NCI-H2196 treated with DMSO at 0.1 percent for 48 hours (cell line): ENCODE results near the gene DGKA.
"Not testable (repeated sequence)": the region's sequence is repeated elsewhere in the genome, so short reads cannot be mapped to it uniquely, and the experiment has no call there.

Experiments
- DNase-seq: peaks from one replicate; lab custom pipeline; 2025; ENCODE audit not compliant: unreplicated experiment; lab: John Stamatoyannopoulos, UW

Gene DGKA

DNA sequence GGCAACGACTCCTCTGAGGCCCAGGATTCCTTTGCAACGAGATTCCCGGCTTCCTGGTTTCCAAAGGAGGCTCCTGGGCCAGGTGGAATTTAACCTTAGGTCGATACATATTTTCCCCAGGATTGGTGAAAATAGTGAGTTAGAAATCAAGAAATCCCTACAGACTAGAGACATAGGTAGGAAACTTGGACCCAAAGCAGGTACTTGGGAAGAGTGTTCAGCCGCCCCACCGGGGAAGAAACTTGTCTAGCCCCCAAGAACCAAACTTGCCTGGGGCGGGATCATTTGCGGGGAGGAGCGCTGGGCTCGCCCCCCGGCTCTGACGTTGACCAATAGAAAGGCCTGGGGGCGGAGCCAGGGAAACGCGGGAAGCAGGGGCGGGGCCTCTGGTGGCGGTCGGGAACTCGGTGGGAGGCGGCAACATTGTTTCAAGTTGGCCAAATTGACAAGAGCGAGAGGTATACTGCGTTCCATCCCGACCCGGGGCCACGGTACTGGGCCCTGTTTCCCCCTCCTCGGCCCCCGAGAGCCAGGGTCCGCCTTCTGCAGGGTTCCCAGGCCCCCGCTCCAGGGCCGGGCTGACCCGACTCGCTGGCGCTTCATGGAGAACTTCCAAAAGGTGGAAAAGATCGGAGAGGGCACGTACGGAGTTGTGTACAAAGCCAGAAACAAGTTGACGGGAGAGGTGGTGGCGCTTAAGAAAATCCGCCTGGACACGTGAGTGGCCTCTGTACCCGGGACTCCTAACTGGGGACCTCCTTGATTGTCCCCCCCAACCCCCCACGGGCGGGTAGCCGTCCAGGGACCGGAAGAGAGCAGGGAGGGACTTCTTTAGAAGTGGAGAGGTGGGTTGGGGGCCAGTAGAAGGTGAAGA lies 35.7 kb downstream of the DGKA start, which contains the start of gene CDK2:
Gene CDK2, plus strand, starts transcription at position 423 of the 874 bp plus-strand sequence. Its CDS starts 179 bp downstream, at position 602.
- DNase-seq: peak; percentile 72

DNA sequence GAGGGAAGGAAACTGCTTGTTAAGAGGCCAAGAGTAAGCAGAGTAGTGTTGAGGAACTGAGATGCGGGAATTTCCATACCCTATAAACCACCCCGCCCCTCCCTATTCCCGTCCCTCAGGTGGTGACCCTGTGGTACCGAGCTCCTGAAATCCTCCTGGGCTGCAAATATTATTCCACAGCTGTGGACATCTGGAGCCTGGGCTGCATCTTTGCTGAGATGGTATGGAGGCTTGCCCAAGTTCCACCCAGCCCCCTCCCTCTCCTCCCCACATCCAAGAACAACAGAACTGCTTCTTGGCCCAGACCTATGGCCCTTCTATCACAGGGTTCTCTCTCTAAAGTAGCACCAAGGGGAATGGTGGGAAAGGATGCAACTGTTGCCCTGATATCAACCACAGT lies 38.4 kb downstream of the DGKA start:
- no peak for DNase-seq

DNA sequence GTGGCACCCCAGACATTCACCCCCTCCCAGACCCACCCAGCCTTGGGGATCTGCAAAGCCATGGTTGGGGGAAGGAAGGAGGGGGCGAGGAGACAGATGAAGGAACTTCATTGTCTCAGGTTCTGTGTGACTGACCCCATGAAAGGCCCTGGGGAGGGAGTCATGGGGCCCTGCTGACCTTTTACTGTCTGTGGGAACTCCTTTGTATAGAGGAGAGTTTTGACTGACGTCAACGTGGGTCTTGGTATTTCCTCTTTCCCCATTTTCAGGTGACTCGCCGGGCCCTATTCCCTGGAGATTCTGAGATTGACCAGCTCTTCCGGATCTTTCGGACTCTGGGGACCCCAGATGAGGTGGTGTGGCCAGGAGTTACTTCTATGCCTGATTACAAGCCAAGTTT lies 39.8 kb downstream of the DGKA start:
- DNase-seq: no peak

DNA sequence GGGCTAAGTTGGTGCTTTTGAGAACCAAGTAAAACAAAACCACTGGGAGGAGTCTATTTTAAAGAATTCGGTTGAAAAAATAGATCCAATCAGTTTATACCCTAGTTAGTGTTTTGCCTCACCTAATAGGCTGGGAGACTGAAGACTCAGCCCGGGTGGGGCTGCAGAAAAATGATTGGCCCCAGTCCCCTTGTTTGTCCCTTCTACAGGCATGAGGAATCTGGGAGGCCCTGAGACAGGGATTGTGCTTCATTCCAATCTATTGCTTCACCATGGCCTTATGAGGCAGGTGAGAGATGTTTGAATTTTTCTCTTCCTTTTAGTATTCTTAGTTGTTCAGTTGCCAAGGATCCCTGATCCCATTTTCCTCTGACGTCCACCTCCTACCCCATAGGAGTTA lies 41.1 kb downstream of the DGKA start:
- DNase-seq: no peak

DNA sequence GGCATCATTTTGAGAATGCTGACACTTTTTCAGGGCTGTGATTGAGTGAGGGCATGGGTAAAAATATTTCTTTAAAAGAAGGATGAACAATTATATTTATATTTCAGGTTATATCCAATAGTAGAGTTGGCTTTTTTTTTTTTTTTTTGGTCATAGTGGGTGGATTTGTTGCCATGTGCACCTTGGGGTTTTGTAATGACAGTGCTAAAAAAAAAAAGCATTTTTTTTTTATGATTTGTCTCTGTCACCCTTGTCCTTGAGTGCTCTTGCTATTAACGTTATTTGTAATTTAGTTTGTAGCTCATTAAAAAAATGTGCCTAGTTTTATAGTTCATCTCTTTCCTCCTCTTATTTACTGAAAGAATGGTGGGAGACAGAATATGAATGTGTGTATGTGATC lies 41.5 kb downstream of the DGKA start:
- no peak for DNase-seq

DNA sequence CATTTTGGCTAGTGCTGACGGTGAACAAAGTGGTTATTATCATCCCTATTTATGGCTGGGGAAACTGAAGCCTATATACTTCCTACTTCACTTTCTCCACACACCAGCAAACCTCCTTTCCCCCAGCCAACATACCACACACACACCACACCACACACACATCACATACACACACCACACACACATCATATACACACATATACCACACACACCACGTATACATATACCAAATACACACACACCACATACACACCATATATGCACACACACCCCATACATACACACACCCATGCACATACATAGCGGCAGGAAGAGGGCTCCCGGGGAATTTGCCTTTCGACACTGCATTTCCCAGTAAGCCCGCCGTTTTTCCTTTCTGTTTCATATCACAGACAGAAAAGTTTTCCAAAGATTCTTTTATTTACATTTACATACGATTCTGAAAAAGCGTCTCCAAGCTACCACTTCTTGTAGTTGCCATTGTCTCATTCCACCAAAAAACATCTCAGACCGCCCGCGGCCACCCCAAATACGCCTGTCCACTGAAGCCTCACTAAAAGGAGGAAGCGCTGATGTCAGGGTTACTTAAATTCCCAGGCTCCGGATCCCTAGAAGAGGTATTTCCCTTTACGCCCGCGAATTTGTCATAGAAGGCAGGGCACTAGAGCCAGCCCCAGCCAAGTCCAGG lies 42.1 kb downstream of the DGKA start:
- no peak for DNase-seq

DNA sequence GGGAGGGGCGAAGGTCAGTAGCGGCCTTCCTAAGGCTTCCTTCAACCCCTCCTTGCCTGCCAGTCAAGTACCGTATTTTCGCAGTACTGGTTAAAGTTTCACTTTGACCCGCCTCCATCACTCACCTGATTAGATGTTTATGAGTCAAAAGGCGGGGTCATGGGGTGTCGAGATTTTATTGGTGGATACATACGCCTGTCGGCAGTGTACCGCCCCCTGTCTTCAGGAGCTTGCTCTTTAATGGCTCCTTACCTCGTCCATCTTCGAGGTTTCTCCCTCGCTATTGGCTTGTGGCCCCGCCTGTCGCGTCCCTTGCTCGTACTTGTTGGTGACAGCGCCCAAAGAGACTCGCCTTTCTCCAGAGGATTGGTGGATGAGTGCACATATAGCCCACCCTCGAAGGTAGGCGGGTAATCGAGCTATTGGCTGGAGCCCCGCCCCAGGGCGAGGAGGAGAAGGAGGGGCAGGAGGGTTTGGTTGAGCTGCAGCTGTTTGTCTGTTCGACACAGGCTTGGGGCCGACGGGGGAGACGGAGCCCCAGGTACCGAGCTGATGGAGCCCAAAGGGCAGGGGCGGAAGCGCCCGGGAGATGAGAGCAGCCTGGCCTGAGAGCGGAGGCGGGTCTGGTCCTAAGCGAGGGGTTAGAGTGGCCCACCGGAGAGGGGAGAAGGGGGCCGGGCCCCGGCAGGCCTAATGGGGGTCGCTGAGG lies 42.8 kb downstream of the DGKA start, which contains the start of gene RAB5B:
Gene RAB5B, plus strand, starts transcription at position 480 of the 709 bp plus-strand sequence. CDS start 12,883 bp downstream, outside the sequence.
- DNase-seq: peak; percentile 100

DNA sequence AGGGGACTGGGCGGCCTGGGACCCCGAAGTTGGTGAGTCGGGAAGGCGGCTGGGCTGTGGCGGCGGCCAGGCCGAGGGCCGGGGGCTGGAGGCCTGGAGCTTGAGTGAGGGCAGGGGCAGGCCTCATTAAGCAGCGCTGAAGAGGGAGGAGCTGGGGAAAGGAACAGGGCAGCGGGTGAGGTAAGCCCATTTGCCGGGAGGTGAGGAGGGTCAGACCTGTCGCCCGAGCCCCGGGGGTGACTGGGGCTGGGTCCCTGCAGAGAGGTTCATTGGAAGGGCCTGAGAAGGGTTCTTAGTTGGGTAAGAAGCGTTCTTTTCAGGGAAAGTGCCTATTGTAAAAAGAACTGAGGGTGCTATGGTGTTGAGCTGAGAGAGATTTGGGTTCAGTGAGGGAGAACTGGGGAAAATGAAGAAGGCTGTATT lies 43.4 kb downstream of the DGKA start:
- no peak for DNase-seq

DNA sequence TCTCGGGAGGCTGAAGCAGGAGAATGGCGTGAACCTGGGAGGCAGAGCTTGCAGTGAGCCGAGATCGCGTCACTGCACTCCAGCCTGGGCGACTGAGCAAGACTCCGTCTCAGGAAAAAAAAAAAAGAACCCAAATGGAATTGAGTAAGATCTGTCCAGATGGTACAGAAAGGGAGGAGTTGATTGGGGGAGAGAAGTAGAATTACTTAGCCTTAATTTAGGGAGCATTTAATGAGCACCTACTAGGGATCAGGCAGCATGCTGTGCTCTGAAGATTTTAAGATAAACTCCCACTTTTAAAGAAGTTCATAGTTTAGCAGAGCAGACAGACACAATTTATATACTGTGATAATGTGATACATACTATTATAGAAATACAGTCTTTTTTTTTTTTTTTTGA lies 47.4 kb downstream of the DGKA start:
- no peak for DNase-seq

DNA sequence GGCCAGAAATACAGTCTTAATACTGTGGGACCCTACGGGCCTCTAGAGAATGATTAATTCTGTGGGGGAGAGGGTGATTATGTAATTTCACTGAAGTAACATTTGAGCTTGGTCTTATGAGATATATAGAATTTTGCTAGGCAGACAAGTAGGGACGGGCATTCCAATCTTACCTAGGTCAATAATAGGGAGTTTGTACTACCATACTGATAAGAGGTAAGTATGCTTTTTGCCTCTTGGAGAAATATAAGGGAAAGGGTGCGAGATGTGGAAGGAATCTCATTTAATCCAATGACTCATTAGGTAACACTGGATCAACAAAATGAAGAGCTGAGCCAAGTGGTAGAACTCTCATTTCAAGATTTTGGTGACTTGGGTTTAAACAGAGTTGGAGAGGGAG lies 48.1 kb downstream of the DGKA start:
- no peak for DNase-seq

DNA sequence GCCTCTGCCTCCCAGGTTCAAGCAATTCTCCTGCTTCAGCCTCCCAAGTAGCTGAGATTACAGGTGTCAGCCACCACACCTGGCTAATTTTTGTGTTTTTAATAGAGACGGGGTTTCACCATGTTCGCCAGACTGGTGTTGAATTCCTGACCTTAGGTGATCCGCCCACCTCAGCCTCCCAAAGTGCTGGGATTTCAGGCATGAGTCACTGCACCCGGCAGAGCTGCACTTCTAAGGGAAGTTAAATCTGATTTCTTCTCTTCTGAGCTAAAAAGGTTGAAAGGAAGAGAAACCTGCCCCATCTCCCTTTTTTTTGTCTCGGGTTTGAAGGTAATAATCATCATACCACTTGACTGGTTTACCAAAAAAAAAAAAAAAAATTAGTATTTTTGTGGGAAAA lies 50.9 kb downstream of the DGKA start:
- not testable (repeated sequence) for DNase-seq

DNA sequence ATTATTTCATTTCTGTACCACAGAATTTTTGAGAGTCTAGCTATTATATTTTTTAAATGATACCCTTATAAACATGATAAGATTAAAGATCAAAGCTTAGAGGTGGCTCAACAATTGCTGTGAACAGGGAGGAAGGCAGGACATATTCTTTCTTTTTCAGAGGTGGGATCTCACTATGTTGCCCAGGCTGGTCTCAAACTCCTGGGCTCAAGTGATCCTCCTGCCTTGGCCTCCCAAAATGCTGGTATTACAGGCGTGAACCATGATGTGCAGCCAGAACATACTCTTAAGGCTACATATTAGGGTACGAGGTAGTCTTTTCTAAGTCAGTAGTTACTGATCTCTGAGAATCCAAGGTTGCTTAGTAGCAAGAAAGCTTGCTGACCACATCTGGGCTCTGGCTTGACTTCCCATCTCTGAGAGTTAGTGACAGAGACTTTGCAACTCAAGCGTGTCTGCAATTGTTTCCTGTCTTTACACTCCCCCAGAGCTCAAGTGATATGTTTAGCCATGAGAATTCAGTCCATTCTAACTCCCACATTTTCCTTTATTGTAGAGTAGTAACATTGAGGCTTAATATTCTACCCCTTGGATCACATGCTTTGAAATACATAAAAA lies 51.5 kb downstream of the DGKA start:
- no peak for DNase-seq

DNA sequence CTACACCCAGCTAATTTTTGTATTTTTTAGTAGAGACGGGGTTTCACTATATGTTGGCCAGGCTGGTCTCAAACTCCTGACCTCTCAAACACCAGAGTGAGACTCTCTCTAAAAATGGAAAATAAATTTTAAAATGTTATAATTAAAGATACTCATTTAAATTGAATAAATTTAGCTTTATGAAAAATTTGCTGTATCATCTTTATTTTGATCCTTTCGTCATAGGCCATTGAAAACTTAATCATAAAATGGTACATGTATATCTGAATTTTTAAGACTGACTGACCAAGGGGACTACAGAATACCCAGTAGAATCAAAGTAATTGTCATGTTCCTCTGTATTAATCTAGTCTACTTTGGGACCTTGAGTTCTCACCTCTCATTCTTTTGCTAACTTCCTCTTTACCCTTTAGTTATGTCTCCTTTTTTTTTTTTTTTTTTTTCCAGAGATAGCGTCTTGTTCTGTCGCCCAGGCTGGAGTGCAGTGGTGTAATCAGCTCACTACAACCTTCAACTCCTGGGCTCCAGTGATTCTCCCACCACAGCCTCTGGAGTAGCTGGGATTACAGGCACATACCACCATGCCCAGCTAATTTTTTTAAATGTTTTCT lies 52.4 kb downstream of the DGKA start:
- DNase-seq: no peak

DNA sequence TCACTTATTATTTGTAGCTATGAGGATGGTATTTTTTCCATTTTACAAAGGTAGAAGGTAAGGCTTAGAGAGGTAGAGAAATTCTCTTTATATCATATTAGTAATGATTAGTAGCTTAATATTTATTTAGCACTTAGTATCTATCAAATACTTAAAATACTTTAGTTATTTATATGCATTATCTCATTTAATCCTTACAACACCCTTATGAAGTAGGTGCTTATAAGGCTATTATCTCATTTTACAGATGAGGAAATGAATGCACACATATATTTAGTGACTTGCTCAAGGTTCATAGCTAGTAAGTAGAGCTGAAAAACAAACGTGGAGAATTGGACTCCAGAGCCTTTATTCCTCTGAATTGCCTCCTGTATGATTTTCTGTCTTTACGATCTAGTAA lies 53.9 kb downstream of the DGKA start:
- DNase-seq: no peak

DNA sequence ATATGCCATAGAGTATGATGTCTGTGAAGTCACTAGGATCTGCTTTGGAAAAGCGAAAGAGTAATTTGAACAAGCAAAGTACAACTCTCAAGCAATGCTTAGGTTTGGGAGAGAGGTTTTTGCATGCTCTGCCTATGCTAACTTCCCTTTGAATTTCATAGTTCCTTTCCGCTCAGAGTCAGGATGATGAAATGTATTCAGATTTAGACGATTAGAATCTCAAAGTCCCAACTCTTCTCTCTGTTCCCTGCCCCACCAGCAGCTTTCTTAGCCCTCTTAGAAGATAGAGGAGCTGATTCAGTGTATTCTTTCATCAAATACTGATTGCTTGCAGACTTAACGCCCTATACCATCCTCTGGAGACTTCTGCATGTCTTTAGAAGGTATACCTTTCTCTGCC lies 54.4 kb downstream of the DGKA start:
- DNase-seq: no peak

DNA sequence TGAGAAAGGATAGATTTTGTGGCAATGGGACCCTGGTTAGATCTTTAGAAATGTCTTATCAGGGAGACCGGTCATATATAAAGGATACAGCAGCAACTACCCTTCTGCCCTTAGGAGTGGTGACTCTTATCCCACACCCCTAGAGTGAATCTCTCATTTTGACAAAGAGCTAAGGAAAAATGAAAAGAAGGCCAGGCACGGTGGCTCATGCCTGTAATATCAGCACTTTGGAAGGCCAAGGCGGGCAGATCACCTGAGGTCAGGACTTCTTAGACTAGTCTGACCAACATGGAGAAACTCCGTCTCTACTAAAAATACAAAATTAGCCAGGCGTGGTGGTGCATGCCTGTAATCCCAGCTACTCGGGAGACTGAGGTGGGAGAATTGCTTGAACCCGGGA lies 55.0 kb downstream of the DGKA start:
- not testable (repeated sequence) for DNase-seq

DNA sequence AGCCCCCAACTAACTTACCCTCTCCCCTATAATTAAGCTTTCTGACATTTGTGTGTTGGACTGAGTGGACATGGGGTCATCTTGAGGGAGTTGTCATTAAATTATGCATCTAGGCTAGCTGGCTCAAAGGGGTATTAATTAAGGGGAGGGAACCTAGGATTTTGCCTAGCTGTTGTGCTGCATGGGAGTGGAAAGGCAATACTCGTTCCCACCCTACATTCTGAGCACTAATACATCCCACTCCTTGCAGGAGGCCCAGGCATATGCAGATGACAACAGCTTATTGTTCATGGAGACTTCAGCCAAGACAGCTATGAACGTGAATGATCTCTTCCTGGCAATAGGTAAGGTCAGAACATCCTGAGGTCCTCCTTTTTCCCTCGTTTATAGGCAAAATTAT lies 60.1 kb downstream of the DGKA start:
- DNase-seq: no peak

DNA sequence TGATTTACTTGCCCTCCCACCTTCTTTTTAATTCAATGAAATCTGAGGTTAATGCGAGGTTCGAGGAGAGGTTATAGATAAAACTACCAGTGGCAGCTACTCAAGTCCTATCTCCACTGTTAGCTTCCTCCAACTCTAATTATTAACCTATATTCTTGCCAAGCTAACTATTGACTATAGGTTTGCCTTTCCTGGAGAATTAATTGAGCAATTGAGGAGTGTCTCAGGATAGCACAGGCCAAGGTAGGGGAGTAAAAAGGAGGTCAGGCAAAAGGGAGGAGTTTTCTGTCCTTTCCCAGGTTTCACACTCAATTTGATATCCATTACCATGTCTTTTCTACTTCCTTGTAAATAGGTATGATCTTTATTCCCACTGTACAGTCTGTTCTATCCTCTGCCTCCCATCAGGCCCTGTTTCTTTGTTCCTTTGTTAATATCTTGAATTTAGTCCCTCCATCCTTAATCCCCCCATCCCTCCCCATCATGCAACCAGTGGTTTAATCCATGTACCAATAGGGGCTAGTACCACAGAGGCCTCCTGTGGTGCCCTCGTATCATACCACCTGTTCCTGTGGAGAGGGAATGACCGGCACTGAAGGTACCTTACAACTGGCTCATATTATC lies 62.4 kb downstream of the DGKA start:
- no peak for DNase-seq

DNA sequence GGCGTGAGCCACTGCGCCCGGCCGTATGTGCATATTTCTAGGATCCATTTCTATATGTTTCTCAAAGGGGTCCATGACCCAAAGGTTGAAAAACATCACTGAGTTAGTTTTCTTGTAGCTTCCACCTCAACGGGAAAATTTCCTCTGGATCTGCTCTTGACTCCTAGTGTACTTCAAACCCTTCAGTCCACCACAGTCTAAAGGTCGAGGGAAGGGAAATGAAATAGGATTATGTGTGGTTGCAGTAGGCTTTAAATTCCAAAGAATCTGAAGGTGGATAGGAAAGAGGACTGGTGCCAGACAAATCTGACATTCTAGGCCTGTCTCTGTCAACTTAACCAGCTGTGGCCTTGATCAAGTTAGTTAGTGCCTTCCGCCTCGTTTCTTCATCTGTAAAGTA lies 64.4 kb downstream of the DGKA start:
- no peak for DNase-seq

DNA sequence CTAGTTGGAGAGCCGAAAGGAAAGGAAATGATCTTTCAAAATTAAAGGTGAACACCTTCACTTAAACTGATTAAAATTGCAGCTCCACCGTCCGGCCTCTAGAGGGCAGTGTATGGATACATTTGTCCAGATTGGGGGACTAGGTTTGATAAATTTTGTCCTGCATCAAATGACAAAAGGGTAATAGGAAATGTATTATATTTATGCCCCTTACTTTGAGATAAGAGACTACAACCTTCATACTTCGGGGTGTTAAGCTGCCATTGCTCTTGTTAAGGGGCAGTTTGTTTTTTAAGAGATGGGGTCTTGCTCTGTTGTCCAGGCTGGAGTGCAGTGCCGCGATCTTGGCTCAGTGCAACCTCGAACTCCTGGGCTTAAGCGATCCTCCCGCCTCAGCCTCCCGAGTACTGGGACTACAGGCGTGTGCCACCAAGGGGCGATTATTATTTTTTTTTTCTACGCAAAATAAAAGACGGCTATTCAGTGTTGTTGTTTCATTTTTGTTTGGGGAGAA lies 65.3 kb downstream of the DGKA start:
- peak; percentile 44 for DNase-seq
